ENCODE results near the gene MAX. TPM values are rescaled to one million over a fixed set of nuclear protein-coding genes. Genes with fewer than 3 reads are reported as not detected.
"Not testable (repeated sequence)": the region's sequence is repeated elsewhere in the genome, so short reads cannot be mapped to it uniquely, and the experiment has no call there.

The MAX gene
- total RNA-seq, 1 donor from 2014 or later = 50.4 TPM

GRCh38 chr14:65104791-65105190 is 2.5 kb upstream of the MAX start:
- no peak for DNase-seq (ENCODE audit: low read depth, low spot score)

GRCh38 chr14:65103150-65103760 is 938 bp upstream of the MAX start:
- DNase-seq (ENCODE audit: low read depth, low spot score) = no peak

GRCh38 chr14:65101631-65102440 is 481 bp downstream of the MAX start:
- no peak for DNase-seq (ENCODE audit: low read depth, low spot score)

- DNase-seq (ENCODE audit: low read depth, low spot score) = no peak
Measured at GRCh38 chr14:65100922-65101541, 1.3 kb downstream of the MAX start.

- DNase-seq (ENCODE audit: low read depth, low spot score) = no peak
Measured at GRCh38 chr14:65098586-65098985, 3.7 kb downstream of the MAX start.

- DNase-seq (ENCODE audit: low read depth, low spot score) = no peak
Measured at GRCh38 chr14:65096323-65097089, 5.8 kb downstream of the MAX start.

- no peak for DNase-seq (ENCODE audit: low read depth, low spot score)
Measured at GRCh38 chr14:65095633-65096205, 6.6 kb downstream of the MAX start.

DNA sequence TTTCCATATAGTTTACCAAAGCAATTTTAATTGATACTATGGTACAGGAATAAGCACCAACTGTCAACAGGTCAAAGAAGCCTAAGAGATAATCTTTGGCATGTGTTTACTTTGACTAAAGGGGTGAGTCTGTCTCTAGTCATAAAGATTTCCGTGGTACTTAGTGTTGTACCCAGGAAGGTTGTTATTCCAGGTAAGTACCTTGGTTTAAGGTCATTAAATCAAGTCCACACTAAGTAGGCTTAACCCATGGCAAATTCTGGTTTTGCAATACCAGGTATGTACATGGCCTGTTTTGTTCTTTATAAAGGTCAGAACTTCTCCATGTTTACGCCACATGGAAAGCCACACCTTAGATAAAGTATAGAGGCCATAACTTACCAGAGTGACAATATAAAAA is 10.0 kb downstream of the MAX start:
- DNase-seq (ENCODE audit: low read depth, low spot score) = no peak

- not testable (repeated sequence) for DNase-seq (ENCODE audit: low read depth, low spot score)
Measured at GRCh38 chr14:65087835-65088234, 14.5 kb downstream of the MAX start.

GRCh38 chr14:65086686-65087085 is 15.6 kb downstream of the MAX start:
- not testable (repeated sequence) for DNase-seq (ENCODE audit: low read depth, low spot score)

GRCh38 chr14:65084554-65085505 is 17.5 kb downstream of the MAX start:
- DNase-seq (ENCODE audit: low read depth, low spot score) = no peak

GRCh38 chr14:65082930-65083329 is 19.4 kb downstream of the MAX start:
- DNase-seq (ENCODE audit: low read depth, low spot score) = no peak

DNA sequence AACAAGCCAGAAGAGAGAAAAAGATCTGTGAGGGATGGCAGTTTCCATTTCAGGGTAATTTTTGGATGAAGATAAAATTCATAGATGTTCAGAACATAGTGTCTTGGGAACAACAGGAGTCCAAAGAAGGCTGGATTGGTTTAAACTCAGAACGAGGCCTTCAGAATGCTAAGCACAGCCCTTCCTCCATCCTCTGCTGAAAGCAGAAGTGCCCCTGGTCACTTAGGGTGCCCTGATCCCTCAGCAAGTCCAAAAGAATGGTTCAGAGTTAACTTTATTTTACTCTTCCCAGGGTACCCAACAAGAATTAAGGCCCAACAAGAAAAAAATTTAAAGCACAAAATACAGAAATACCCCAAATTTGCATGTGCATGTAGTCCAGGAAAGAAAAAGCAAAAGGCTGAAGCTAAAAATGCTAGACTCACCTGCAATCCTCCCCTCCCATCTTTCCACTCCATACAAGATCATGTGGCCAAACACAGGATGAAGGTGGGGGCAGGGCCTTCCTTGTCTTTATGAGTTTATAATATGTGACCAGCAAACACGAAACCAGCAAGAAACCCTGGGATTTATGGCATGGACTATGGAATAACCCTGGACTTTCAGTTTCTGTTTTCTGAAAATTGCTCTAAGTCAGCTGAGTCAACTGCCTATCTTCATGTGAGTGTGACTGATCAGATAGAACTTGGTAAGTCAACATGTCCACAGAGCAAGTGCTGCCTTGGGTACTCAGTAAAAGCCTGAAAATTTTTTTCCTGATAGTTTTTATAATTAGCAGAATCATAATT is 21.2 kb downstream of the MAX start:
- DNase-seq (ENCODE audit: low read depth, low spot score) = no peak

DNA sequence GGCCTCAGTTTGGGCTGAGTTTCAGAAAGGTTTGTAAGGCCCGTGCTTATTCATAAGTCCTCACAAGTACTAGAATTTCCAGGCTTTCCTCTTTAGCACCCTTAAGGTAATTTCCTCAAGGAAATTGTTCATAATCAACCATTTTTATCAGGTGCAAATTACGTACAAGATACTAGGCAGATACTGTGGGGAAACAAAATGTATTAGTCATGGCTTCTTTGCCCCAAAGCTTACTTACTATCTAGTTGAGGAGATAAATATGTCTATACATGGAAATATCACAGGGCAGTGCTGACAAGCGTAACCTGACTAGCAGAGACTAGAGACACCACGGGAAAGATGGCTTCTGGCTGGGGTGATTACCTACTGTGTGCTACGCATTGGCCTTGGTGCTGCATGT is 22.5 kb downstream of the MAX start:
- no peak for DNase-seq (ENCODE audit: low read depth, low spot score)

DNA sequence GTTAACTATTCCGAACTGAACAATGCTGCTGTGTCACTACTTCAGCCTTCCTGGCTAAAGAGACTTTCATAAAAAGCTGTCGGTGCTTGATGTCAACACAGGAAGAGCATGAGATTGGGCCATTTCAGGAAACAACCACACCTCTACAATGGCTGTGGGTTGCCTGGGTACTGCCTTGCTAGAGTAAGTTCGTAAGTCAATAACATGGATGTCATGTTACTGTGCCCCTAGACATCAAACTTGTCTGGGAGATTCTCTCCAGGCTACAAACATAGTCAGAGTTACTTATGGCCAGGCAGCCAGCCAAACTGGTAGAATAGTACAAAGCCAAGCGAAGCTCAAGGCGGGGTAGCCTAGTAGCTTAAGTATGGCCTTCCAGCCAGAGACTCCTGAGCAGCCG is 23.1 kb downstream of the MAX start:
- no peak for DNase-seq (ENCODE audit: low read depth, low spot score)

GRCh38 chr14:65077318-65077717 is 25.0 kb downstream of the MAX start:
- DNase-seq (ENCODE audit: low read depth, low spot score) = no peak

DNA sequence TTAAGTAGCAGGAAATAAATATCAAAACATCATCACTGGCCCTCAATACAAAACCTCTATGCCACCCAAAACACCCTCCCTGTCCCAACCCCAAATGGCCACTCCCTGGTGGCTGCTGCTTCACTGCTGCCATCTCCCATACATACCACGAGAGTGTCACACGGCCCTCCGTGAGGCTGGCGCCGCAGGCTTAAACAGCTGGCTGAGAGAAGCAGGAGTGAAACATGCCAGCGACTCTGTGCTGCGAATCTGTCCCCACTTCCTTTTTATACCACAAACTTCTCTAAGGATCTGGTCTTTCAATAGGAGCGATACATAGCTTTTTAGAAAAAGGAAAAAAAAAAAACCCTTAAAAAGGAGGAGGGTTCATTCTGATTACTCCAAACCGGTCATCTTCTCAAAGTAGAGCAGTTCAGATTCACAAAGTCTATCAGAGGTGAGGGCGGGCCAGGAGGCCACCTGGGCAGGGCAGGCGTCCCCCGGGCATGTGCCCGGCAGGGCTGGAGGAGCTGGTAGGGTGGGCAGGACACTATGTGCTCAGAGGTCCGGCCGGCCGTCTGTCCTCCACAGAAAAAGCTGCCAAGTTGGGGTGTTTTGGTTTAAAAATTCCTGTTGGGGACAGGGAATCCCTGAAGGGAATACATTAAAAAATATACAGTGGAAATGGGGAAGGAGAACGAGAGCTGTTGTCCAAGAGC is 26.5 kb downstream of the MAX start:
- no peak for DNase-seq (ENCODE audit: low read depth, low spot score)

DNA sequence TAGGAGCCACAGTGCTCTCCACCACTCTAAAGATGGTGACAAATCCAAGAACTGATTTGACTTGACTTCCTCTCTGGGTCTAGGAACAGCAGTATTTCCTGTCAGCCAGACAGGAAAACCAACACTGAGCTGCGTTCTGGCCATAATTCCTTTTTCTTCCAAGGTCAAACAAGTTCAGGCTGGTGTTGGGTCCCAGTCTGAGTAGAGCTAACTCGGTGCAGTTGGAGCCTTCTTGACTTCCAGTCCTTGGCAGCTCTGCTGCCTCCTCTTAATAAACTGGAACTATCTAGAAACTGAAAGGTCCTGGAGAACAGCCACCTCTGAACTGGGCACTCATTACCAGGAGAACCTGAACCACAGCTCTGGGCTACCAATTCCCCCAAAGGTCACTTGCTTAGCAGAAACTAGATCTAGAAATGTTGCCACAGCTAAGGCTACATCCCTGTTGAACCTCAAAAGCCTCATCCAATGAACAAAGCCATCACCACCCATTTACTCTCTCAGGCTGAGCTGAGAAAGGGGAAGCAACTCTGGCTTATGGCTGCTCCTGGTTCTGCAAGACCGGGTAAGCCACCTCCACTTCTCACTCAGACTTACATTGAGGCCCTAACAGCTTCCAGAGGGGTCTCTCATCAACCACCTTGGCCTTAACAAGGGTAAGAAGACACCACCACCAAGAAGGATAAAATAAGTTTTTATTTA is 27.7 kb downstream of the MAX start:
- DNase-seq (ENCODE audit: low read depth, low spot score) = no peak
